ENCODE data around the gene MNX1.

The MNX1 gene

GRCh38 chr7:157013602-157014549 is 3.4 kb upstream of the MNX1 start:
- Histone ChIP-seq H3K4me3 (ENCODE audit: extremely low read depth, insufficient read depth, low read length, poor library complexity, severe bottlenecking) (no peak overlapping the region), H3K9me3 (ENCODE audit: control insufficient read depth, low read length) (no peaks in the 10 kb centered on the region), H3K36me3 (ENCODE audit: control insufficient read depth, insufficient read depth, low read length) (no peaks in the 10 kb centered on the region), H3K4me1 (ENCODE audit: control insufficient read depth, insufficient read depth, low read length, poor library complexity, severe bottlenecking) (peaks cover 3% of the 10 kb centered on the region), H3K27ac (ENCODE audit: low read depth, low read length, severe bottlenecking) (no peak overlapping the region)
- WGBS, 2 experiments (ENCODE audit: insufficient coverage in 2 of 2) = 17 to 22% methylated on average over 10 of the region's 13 CpGs

- Histone ChIP-seq H3K9me3 (ENCODE audit: control insufficient read depth, low read length) (no peaks in the 10 kb centered on the region), H3K4me1 (ENCODE audit: control insufficient read depth, insufficient read depth, low read length, poor library complexity, severe bottlenecking) (peaks cover 3% of the 10 kb centered on the region), H3K4me3 (ENCODE audit: extremely low read depth, insufficient read depth, low read length, poor library complexity, severe bottlenecking) (no peak overlapping the region)
Measured at GRCh38 chr7:157013101-157013500, 2.6 kb upstream of the MNX1 start.

GRCh38 chr7:157012113-157012547 is 1.7 kb upstream of the MNX1 start:
- H3K4me3 ChIP-seq (ENCODE audit: extremely low read depth, insufficient read depth, low read length, poor library complexity, severe bottlenecking) = no peak overlapping the region
- no peak overlapping the region for H3K27ac ChIP-seq (ENCODE audit: low read depth, low read length, severe bottlenecking)
- 1 to 5% methylated on average over 4 to 6 of the region's 10 CpGs for WGBS, 2 experiments (ENCODE audit: insufficient coverage in 2 of 2)
- H3K9me3 ChIP-seq (ENCODE audit: control insufficient read depth, low read length) = no peaks in the 10 kb centered on the region
- peaks cover 3% of the 10 kb centered on the region for H3K4me1 ChIP-seq (ENCODE audit: control insufficient read depth, insufficient read depth, low read length, poor library complexity, severe bottlenecking)
- no peaks in the 10 kb centered on the region for H3K36me3 ChIP-seq (ENCODE audit: control insufficient read depth, insufficient read depth, low read length)

More at GRCh38 chr7:157013101-157013500, 2.6 kb upstream of the MNX1 start:
- no peaks in the 10 kb centered on the region for H3K36me3 ChIP-seq (ENCODE audit: control insufficient read depth, insufficient read depth, low read length)
- no peak overlapping the region for H3K27ac ChIP-seq (ENCODE audit: low read depth, low read length, severe bottlenecking)

- 0 to 2% methylated on average over 17 to 26 of the region's 37 CpGs for WGBS, 2 experiments (ENCODE audit: insufficient coverage in 2 of 2)
- Histone ChIP-seq H3K36me3 (ENCODE audit: control insufficient read depth, insufficient read depth, low read length) (no peaks in the 10 kb centered on the region), H3K27ac (ENCODE audit: low read depth, low read length, severe bottlenecking) (no peak overlapping the region), H3K4me1 (ENCODE audit: control insufficient read depth, insufficient read depth, low read length, poor library complexity, severe bottlenecking) (peaks cover 3% of the 10 kb centered on the region), H3K4me3 (ENCODE audit: extremely low read depth, insufficient read depth, low read length, poor library complexity, severe bottlenecking) (peak overlapping the region; percentile 34), H3K9me3 (ENCODE audit: control insufficient read depth, low read length) (no peaks in the 10 kb centered on the region)
Measured at GRCh38 chr7:157011333-157012112, 1.1 kb upstream of the MNX1 start.

GRCh38 chr7:157009778-157010587 is 480 bp downstream of the MNX1 start:
- peak overlapping the region; percentile 34 for H3K4me3 ChIP-seq (ENCODE audit: extremely low read depth, insufficient read depth, low read length, poor library complexity, severe bottlenecking)
- 0 to 1% methylated on average over 70 to 104 of the region's 130 CpGs for WGBS, 2 experiments (ENCODE audit: insufficient coverage in 2 of 2)
- peaks cover 3% of the 10 kb centered on the region for H3K4me1 ChIP-seq (ENCODE audit: control insufficient read depth, insufficient read depth, low read length, poor library complexity, severe bottlenecking)
- H3K36me3 ChIP-seq (ENCODE audit: control insufficient read depth, insufficient read depth, low read length) = no peaks in the 10 kb centered on the region
- H3K9me3 ChIP-seq (ENCODE audit: control insufficient read depth, low read length) = no peaks in the 10 kb centered on the region
- no peak overlapping the region for H3K27ac ChIP-seq (ENCODE audit: low read depth, low read length, severe bottlenecking)

- Histone ChIP-seq H3K27ac (ENCODE audit: low read depth, low read length, severe bottlenecking) (no peak overlapping the region), H3K4me1 (ENCODE audit: control insufficient read depth, insufficient read depth, low read length, poor library complexity, severe bottlenecking) (peaks cover 3% of the 10 kb centered on the region), H3K9me3 (ENCODE audit: control insufficient read depth, low read length) (no peaks in the 10 kb centered on the region), H3K4me3 (ENCODE audit: extremely low read depth, insufficient read depth, low read length, poor library complexity, severe bottlenecking) (no peak overlapping the region), H3K36me3 (ENCODE audit: control insufficient read depth, insufficient read depth, low read length) (no peaks in the 10 kb centered on the region)
- WGBS, 2 experiments (ENCODE audit: insufficient coverage in 2 of 2) = 2 to 3% methylated on average over 41 to 43 of the region's 49 CpGs
Measured at GRCh38 chr7:157009170-157009777, 1.2 kb downstream of the MNX1 start.

- no peaks in the 10 kb centered on the region for H3K36me3 ChIP-seq (ENCODE audit: control insufficient read depth, insufficient read depth, low read length)
- peaks cover 6% of the 10 kb centered on the region for H3K4me1 ChIP-seq (ENCODE audit: control insufficient read depth, insufficient read depth, low read length, poor library complexity, severe bottlenecking)
- H3K27ac ChIP-seq (ENCODE audit: low read depth, low read length, severe bottlenecking) = no peak overlapping the region
- WGBS, 2 experiments (ENCODE audit: insufficient coverage in 2 of 2) = 5 to 6% methylated on average over 28 to 34 of the region's 35 CpGs
- H3K9me3 ChIP-seq (ENCODE audit: control insufficient read depth, low read length) = no peaks in the 10 kb centered on the region
- H3K4me3 ChIP-seq (ENCODE audit: extremely low read depth, insufficient read depth, low read length, poor library complexity, severe bottlenecking) = no peak overlapping the region
Measured at GRCh38 chr7:157008206-157009169, 2.0 kb downstream of the MNX1 start.

GRCh38 chr7:157007470-157008066 is 2.9 kb downstream of the MNX1 start:
- Histone ChIP-seq H3K4me3 (ENCODE audit: extremely low read depth, insufficient read depth, low read length, poor library complexity, severe bottlenecking) (no peak overlapping the region), H3K9me3 (ENCODE audit: control insufficient read depth, low read length) (no peaks in the 10 kb centered on the region), H3K4me1 (ENCODE audit: control insufficient read depth, insufficient read depth, low read length, poor library complexity, severe bottlenecking) (peaks cover 14% of the 10 kb centered on the region), H3K36me3 (ENCODE audit: control insufficient read depth, insufficient read depth, low read length) (no peaks in the 10 kb centered on the region), H3K27ac (ENCODE audit: low read depth, low read length, severe bottlenecking) (no peak overlapping the region)
- WGBS, 2 experiments (ENCODE audit: insufficient coverage in 2 of 2) = 6 to 8% methylated on average over 14 to 17 of the region's 18 CpGs

- H3K9me3 ChIP-seq (ENCODE audit: control insufficient read depth, low read length) = no peaks in the 10 kb centered on the region
- peaks cover 18% of the 10 kb centered on the region for H3K4me1 ChIP-seq (ENCODE audit: control insufficient read depth, insufficient read depth, low read length, poor library complexity, severe bottlenecking)
- H3K36me3 ChIP-seq (ENCODE audit: control insufficient read depth, insufficient read depth, low read length) = no peaks in the 10 kb centered on the region
- no peak overlapping the region for H3K27ac ChIP-seq (ENCODE audit: low read depth, low read length, severe bottlenecking)
- no peak overlapping the region for H3K4me3 ChIP-seq (ENCODE audit: extremely low read depth, insufficient read depth, low read length, poor library complexity, severe bottlenecking)
- 0 to 12% methylated on average over 3 of the region's 7 CpGs for WGBS, 2 experiments (ENCODE audit: insufficient coverage in 2 of 2)
Measured at GRCh38 chr7:157006829-157007469, 3.5 kb downstream of the MNX1 start.
